MCF 10A (cell line): Measurements from ENCODE around the gene SHC3. TPM values are rescaled to one million over a fixed set of nuclear protein-coding genes. Genes with fewer than 3 reads are reported as not detected.

Experiments used
- BruUV-seq: library from RNA; stranded (reverse); fragments of 400-500 nt; replicated peaks from 2 replicates; lab custom pipeline; 2021; lab: Mats Ljungman, UMichigan
- CTCF ChIA-PET: fragments of 300-600 bp; sonication (Branson Sonifier 250); formaldehyde crosslinking; extraction: SDS; loops from one replicate; lab custom pipeline; 2021; ENCODE audit warnings: antibody characterized with exemption, inconsistent platforms; lab: Yijun Ruan, JAX
- POLR2A ChIA-PET: fragments of 300-600, 350-650 bp; sonication (Branson Sonifier 250); formaldehyde crosslinking; extraction: SDS; loops from one replicate; lab custom pipeline; 2020; ENCODE audit warnings: antibody characterized with exemption, inconsistent platforms; lab: Yijun Ruan, JAX
- DNase-seq: peaks from one replicate; pipeline ENCODE4 v3.0.0-alpha.2; 2018; ENCODE audit not compliant: unreplicated experiment
- H3K27ac Mint-ChIP-seq: one replicate; pipeline ENCODE4 v1.8.0; 2022; ENCODE audit warnings: mild to moderate bottlenecking, low read depth, mixed read lengths; ENCODE audit not compliant: unreplicated experiment
- H3K27me3 Mint-ChIP-seq: one replicate; pipeline ENCODE4 v1.8.0; 2022; ENCODE audit warnings: mixed read lengths; ENCODE audit not compliant: insufficient read depth, unreplicated experiment
- H3K36me3 Mint-ChIP-seq: one replicate; pipeline ENCODE4 v1.8.0; 2022; ENCODE audit warnings: mild to moderate bottlenecking, moderate library complexity, mixed read lengths; ENCODE audit not compliant: insufficient read depth, unreplicated experiment
- H3K4me1 Mint-ChIP-seq: one replicate; pipeline ENCODE4 v1.8.0; 2022; ENCODE audit warnings: mixed read lengths; ENCODE audit not compliant: insufficient read depth, unreplicated experiment
- H3K4me3 Mint-ChIP-seq: one replicate; pipeline ENCODE4 v1.8.0; 2022; ENCODE audit warnings: mild to moderate bottlenecking, moderate library complexity, mixed read lengths; ENCODE audit not compliant: unreplicated experiment
- H3K9me3 Mint-ChIP-seq: one replicate; pipeline ENCODE4 v1.8.0; 2022; ENCODE audit warnings: mixed read lengths; ENCODE audit not compliant: unreplicated experiment
- intact Hi-C: fragments of 100-400 bp; cut with micrococcal nuclease; formaldehyde crosslinking; loops from 2 replicates; pipeline ENCODE4 v1.14.1; 2022
- total RNA-seq: library from RNA; stranded (reverse); gene quantifications from 2 replicates; pipeline ENCODE4 v1.2.3, GENCODE V29; 2022
- TF ChIP-seq, protein P1 (sequence below): fragments of 200-600 bp; IDR thresholded peaks from one replicate; pipeline ENCODE4 v1.8.0; 2022; ENCODE audit warnings: antibody characterized with exemption, mild to moderate bottlenecking; ENCODE audit not compliant: unreplicated experiment

Gene SHC3
- total RNA-seq, 1 experiment from 2014 or later: 0.02 TPM

DNA sequence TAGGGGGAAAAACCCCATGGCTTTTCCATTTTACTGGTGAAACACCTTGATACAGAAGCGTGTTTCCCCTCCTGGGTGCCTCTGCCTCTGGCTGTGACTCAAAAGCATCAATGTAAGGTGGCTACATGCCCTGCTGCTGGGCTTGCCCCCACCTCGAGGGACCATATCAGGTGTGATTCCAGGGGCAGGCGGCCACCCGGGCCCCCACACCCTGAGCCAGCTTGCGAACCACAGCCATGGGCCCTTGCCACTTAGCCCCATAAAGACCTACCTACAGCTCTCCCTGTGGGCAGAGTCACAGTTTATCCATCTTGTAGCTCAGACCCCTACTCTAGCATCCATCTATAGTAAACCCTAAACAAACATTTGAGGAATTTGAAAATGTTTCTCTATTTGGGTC, 10.8 kb downstream of the SHC3 start:
- no peaks in the 10 kb centered on the region for H3K27me3 Mint-ChIP-seq
- no peak overlapping the region for H3K27ac Mint-ChIP-seq
- BruUV-seq: no TSS peak
- ChIA-PET POLR2A (no interaction called here), CTCF (interaction anchor here (0.6 kb wide), 1 partner anchor 72 kb away, joined by 5 read pairs; no protein-coding TSS in a partner anchor)
- DNase-seq: no peak
- intact Hi-C loops: no loop called here
- no peaks in the 10 kb centered on the region for H3K9me3 Mint-ChIP-seq
- no peaks in the 10 kb centered on the region for H3K4me1 Mint-ChIP-seq
- TF ChIP-seq, protein P1, sequence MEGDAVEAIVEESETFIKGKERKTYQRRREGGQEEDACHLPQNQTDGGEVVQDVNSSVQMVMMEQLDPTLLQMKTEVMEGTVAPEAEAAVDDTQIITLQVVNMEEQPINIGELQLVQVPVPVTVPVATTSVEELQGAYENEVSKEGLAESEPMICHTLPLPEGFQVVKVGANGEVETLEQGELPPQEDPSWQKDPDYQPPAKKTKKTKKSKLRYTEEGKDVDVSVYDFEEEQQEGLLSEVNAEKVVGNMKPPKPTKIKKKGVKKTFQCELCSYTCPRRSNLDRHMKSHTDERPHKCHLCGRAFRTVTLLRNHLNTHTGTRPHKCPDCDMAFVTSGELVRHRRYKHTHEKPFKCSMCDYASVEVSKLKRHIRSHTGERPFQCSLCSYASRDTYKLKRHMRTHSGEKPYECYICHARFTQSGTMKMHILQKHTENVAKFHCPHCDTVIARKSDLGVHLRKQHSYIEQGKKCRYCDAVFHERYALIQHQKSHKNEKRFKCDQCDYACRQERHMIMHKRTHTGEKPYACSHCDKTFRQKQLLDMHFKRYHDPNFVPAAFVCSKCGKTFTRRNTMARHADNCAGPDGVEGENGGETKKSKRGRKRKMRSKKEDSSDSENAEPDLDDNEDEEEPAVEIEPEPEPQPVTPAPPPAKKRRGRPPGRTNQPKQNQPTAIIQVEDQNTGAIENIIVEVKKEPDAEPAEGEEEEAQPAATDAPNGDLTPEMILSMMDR: no peak
- no peak overlapping the region for H3K4me3 Mint-ChIP-seq
- no peaks in the 10 kb centered on the region for H3K36me3 Mint-ChIP-seq

DNA sequence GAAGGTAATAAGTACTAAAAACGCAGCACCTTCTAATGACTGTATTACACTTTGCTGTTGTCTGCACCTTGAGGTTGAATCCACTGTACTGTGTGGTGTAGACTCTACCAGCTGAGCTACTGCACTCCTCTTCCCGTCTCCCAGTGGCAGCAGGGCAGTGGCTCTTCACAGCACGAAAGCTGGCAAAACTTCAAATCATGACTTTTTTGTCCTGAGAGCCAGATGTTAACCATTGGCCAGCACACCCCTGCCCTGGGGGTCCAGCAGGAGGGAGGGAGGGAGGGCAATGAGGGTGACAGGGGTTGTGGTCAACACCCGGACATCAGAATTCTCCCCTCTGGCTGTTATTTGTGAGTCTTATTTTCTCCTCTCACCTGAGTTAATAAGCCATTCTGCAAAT, 11.8 kb downstream of the SHC3 start:
- TF ChIP-seq, protein P1: no peak
- BruUV-seq: no TSS peak
- H3K36me3 Mint-ChIP-seq: no peaks in the 10 kb centered on the region
- no peaks in the 10 kb centered on the region for H3K9me3 Mint-ChIP-seq
- ChIA-PET POLR2A (no interaction called here), CTCF (no interaction called here)
- no peak overlapping the region for H3K4me3 Mint-ChIP-seq
- no peak for DNase-seq
- H3K27ac Mint-ChIP-seq: no peak overlapping the region
- intact Hi-C loops: no loop called here
- no peaks in the 10 kb centered on the region for H3K4me1 Mint-ChIP-seq
- H3K27me3 Mint-ChIP-seq: no peaks in the 10 kb centered on the region

DNA sequence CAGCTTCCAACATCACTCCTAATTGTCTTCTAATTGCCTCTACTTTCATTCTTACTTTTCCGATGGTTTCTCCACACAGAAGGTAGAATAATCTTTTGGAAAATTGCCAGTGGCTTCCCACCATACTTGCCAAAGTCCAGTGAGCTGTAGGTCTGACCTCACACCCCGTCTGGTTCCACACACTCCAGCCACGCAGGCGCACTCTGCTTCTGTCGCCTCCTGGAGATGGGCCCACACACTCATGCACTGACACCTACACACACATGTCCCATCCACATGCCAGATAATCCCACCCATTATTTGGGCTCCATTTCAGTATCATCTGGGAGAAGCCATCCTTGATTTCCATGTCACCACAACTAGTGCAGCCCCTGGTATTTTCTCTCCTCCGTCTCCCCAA, 12.7 kb downstream of the SHC3 start:
- no TSS peak for BruUV-seq
- TF ChIP-seq, protein P1: no peak

DNA sequence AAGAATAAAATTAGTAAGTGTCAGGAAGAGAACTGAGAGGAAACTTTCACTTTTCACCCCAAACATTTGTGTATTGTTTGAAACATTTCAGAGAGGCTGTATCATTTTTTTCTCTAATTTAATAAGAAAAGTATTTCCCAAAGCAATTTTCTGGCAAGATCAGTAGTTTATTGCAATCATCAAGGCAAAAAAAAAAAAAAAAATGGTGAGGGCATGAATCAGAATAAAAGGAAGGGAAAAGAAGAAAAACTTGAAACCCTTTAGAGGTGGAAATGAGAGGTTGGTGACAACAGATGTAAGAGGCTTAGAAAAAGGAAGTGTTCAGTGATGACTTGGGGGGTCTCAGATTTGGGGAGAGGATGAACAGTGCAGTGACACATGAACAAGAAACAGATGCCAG, 13.3 kb downstream of the SHC3 start:
- TF ChIP-seq, protein P1: no peak
- Mint-ChIP-seq H3K27ac (no peak overlapping the region), H3K36me3 (no peaks in the 10 kb centered on the region)

More for the DNA sequence above, 12.7 kb downstream of the SHC3 start:
- H3K4me1 Mint-ChIP-seq: no peaks in the 10 kb centered on the region
- DNase-seq: no peak
- no peaks in the 10 kb centered on the region for H3K27me3 Mint-ChIP-seq
- no peak overlapping the region for H3K27ac Mint-ChIP-seq
- no peak overlapping the region for H3K4me3 Mint-ChIP-seq
- ChIA-PET POLR2A (no interaction called here), CTCF (no interaction called here)
- intact Hi-C loops: no loop called here
- H3K36me3 Mint-ChIP-seq: no peaks in the 10 kb centered on the region
- no peaks in the 10 kb centered on the region for H3K9me3 Mint-ChIP-seq

More for the DNA sequence above, 13.3 kb downstream of the SHC3 start:
- intact Hi-C loops: no loop called here
- DNase-seq: no peak
- Mint-ChIP-seq H3K4me3 (no peak overlapping the region), H3K27me3 (no peaks in the 10 kb centered on the region), H3K9me3 (no peaks in the 10 kb centered on the region), H3K4me1 (no peaks in the 10 kb centered on the region)
- BruUV-seq: no TSS peak
- ChIA-PET POLR2A (no interaction called here), CTCF (no interaction called here)
